HepG2 (cell line): Measurements from ENCODE around the gene CKAP2L. TPM values are rescaled to one million over a fixed set of nuclear protein-coding genes. Genes with fewer than 3 reads are reported as not detected.
A peak's percentile ranks its signal among the peaks of the same experiment; 100 is the strongest.

Source experiments
- ATAC-seq: fragments of 200-7000 bp; cut with Tn5 transposase; 3 replicates; pipeline ENCODE4 v1.9.1; 2020; ENCODE audit warnings: mild to moderate bottlenecking, moderate library complexity
- BruUV-seq: library from RNA; stranded (reverse); fragments of 400-500 nt; replicated peaks from 2 replicates; lab custom pipeline; 2021; lab: Mats Ljungman, UMichigan
- CTCF ChIA-PET: fragments of 300-600 bp; formaldehyde crosslinking; extraction: SDS; loops from one replicate; lab custom pipeline; 2021; ENCODE audit warnings: low total read pairs, inconsistent platforms, low intra/inter-chr PET ratio; lab: Yijun Ruan, JAX
- POLR2A ChIA-PET: fragments of 350-600 bp; sonication (Branson Sonifier 250); formaldehyde crosslinking; loops from one replicate; lab custom pipeline; 2020; ENCODE audit warnings: antibody characterized with exemption, inconsistent platforms; lab: Yijun Ruan, JAX
- DNase-seq: peaks from one replicate; pipeline ENCODE4 v3.0.0-alpha.2; 2015; ENCODE audit warnings: low spot score
- FAIRE-seq: peaks from 3 replicates; lab custom pipeline; 2011; peaks lifted over from hg19 to GRCh38; lab: Jason Lieb, UNC
- H2AFZ ChIP-seq: one replicate; pipeline ENCODE4 v1.6.1; 2011; ENCODE audit warnings: low read length, inconsistent platforms
- H3K27ac ChIP-seq: fragments of 300-600 bp; 3 replicates; pipeline ENCODE4 v1.8.0; 2011; ENCODE audit warnings: mixed run types, mild to moderate bottlenecking, mixed read lengths, low read length, inconsistent platforms; ENCODE audit not compliant: insufficient read depth; ENCODE audit errors: extremely low read length
- H3K27me3 ChIP-seq, 2 experiments: fragments of 200-600 bp in 1 of 2; 2 replicates in 1 of 2; 3 replicates in 1 of 2; pipeline versions ENCODE4 v1.6.0 to v1.8.0; 2011; ENCODE audit warnings: low read length in 2 of 2, mild to moderate bottlenecking in 2 of 2, moderate library complexity in 2 of 2, inconsistent platforms in 1 of 2; ENCODE audit not compliant: insufficient read depth in 2 of 2, control insufficient read depth in 1 of 2
- H3K36me3 ChIP-seq, 2 experiments: fragments of 200-600 bp in 1 of 2; replicated peaks in 1 of 2; 2 replicates in 1 of 2; 3 replicates in 1 of 2; pipeline versions ENCODE4 v1.5.1 to v1.8.0; 2011; ENCODE audit warnings: low read length in 2 of 2, inconsistent platforms in 1 of 2; ENCODE audit not compliant: insufficient read depth in 2 of 2, control insufficient read depth in 1 of 2
- H3K4me1 ChIP-seq: 2 replicates; pipeline ENCODE4 v1.5.1; 2012; ENCODE audit warnings: low read length, inconsistent platforms; ENCODE audit not compliant: insufficient read depth
- H3K4me2 ChIP-seq: 2 replicates; pipeline ENCODE4 v1.6.0; 2011; ENCODE audit warnings: low read depth, low read length, inconsistent platforms
- H3K4me3 ChIP-seq, 3 experiments: fragments of 200-600 bp in 1 of 3; sonication (generic), shearing (Covaris generic) in 1 of 3; replicated peaks in 1 of 3; 2 replicates each; pipeline ENCODE4 v1.5.1; 2011 to 2016; ENCODE audit warnings: low read length in 3 of 3, inconsistent platforms in 2 of 3, low read depth in 2 of 3, mild to moderate bottlenecking in 2 of 3, control low read depth in 1 of 3, mixed read lengths in 1 of 3; ENCODE audit not compliant: insufficient read depth in 1 of 3
- H3K79me2 ChIP-seq: one replicate; pipeline ENCODE4 v1.6.1; 2011; ENCODE audit warnings: low read length, inconsistent platforms; ENCODE audit not compliant: insufficient read depth
- H3K9ac ChIP-seq: 2 replicates; pipeline ENCODE4 v1.6.0; 2011; ENCODE audit warnings: mild to moderate bottlenecking, low read depth, low read length, inconsistent platforms; ENCODE audit not compliant: insufficient read depth
- H3K9me3 ChIP-seq: 2 replicates; pipeline ENCODE4 v1.5.1; 2012; ENCODE audit warnings: mild to moderate bottlenecking, low read length
- H4K20me1 ChIP-seq: 2 replicates; pipeline ENCODE4 v1.6.0; 2011; ENCODE audit warnings: inconsistent platforms, mild to moderate bottlenecking, low read length, moderate library complexity; ENCODE audit not compliant: insufficient read depth
- AKNA ChIP-seq: sonication (generic); formaldehyde crosslinking; IDR thresholded peaks from 2 replicates; pipeline ENCODE4 v1.4.0; 2020; ENCODE audit warnings: missing genetic modification reagents, borderline replicate concordance
- BCL6 ChIP-seq: IDR thresholded peaks from 2 replicates; pipeline ENCODE4 v1.6.1; 2016; ENCODE audit warnings: missing genetic modification reagents, missing compliant biosample characterization
- CBX1 ChIP-seq: IDR thresholded peaks from one replicate; pipeline ENCODE4 v1.6.1; 2016; ENCODE audit warnings: antibody characterized with exemption, low read depth
- CENPX ChIP-seq: sonication (generic); formaldehyde crosslinking; IDR thresholded peaks from 2 replicates; pipeline ENCODE4 v1.9.0; 2021; ENCODE audit warnings: mild to moderate bottlenecking, missing genetic modification reagents, moderate library complexity
- IKZF1 ChIP-seq: fragments of 450-650 bp; IDR thresholded peaks from 2 replicates; pipeline ENCODE4 v1.7.1; 2016
- MED8 ChIP-seq: sonication (generic); formaldehyde crosslinking; IDR thresholded peaks from 2 replicates; pipeline ENCODE4 v1.8.1; 2023; ENCODE audit warnings: mild to moderate bottlenecking, missing genetic modification reagents; ENCODE audit not compliant: insufficient replicate concordance
- NCOA2 ChIP-seq: sonication (generic); formaldehyde crosslinking; IDR thresholded peaks from 2 replicates; pipeline ENCODE4 v1.8.0; 2022; ENCODE audit warnings: inconsistent platforms
- POGZ ChIP-seq: sonication (generic); formaldehyde crosslinking; IDR thresholded peaks from 2 replicates; pipeline ENCODE4 v1.4.0; 2020; ENCODE audit warnings: mild to moderate bottlenecking, missing genetic modification reagents
- ZMAT3 ChIP-seq: sonication (generic); formaldehyde crosslinking; conservative IDR thresholded peaks from 2 replicates; pipeline ENCODE4 v1.7.0; 2021; ENCODE audit warnings: missing genetic modification reagents
- ZNF609 ChIP-seq: sonication (generic); formaldehyde crosslinking; IDR thresholded peaks from 2 replicates; pipeline ENCODE4 v1.4.0; 2020; ENCODE audit warnings: mild to moderate bottlenecking, missing genetic modification reagents, borderline replicate concordance
- ZNF841 ChIP-seq: sonication (generic); formaldehyde crosslinking; IDR thresholded peaks from 2 replicates; pipeline ENCODE4 v1.8.1; 2023; ENCODE audit warnings: missing genetic modification reagents, borderline replicate concordance
- WGBS: methylation state at CpG from one replicate; pipeline ENCODE4 v1.1.6; 2017; ENCODE audit warnings: low lambda C conversion rate; 5-methylcytosine and 5-hydroxymethylcytosine counted together
- in situ Hi-C: cut with HindIII; loops from 2 replicates; pipeline ENCODE4 v1.10.0; 2017; ENCODE audit warnings: low pct_unique_long_range_greater_than_20kb; ENCODE audit not compliant: extremely low pct_ligation_motif_present
- intact Hi-C: fragments of 100-400 bp; cut with micrococcal nuclease; formaldehyde crosslinking; loops from one replicate; pipeline ENCODE4 v1.10.0; 2022; ENCODE audit not compliant: unreplicated experiment
- polyA plus RNA-seq, 8 experiments: library from polyadenylated mRNA; depleted of rRNA in 3 of 8; stranded (reverse) in 7 of 8; unstranded in 1 of 8; fragments of >200 nt; fragmentation: Illumina TruSeq in 4 of 8; extraction: Trizol in 4 of 8; gene quantifications; 2 replicates each; pipeline versions ENCODE4 v1.2.1 to v1.2.3, GENCODE V29; 2011 to 2016; ENCODE audit warnings: low read depth in 4 of 8, missing spikeins in 1 of 8, mixed read lengths in 1 of 8; ENCODE audit not compliant: insufficient read depth in 1 of 8
- total RNA-seq, 5 experiments: library from RNA; depleted of rRNA; stranded (reverse); fragments of >200 nt; fragmentation: Illumina TruSeq; extraction: Trizol; gene quantifications; 2 replicates each; pipeline ENCODE4 v1.2.3, GENCODE V29; 2016; ENCODE audit warnings: low read depth in 1 of 5

Gene CKAP2L
- total and polyA plus RNA-seq, 2 of the 13 experiments (the other 11 are each of a cell fraction or from before 2014, with no cell fraction given) = 7.1 to 9.5 TPM

DNA sequence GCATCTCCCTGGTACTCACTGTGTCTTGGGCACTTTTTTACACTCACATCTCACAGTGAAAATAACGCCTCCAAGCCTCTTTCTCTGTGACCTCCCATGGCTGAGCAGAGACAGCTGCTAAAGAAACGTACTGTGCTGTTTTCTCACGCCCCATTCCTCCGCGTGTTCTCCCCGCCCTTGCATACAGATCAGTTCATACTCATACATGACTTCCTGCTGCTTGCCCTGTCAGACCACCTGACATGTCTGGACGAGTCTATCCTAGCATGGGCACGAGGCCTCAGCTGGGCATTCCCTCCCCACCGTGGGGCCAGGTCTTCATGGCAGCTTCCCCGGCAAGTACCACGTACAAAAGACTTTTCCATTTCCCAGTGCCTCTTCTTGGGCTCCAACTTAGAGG lies 41.1 kb upstream of the CKAP2L start (continued):
- TF ChIP-seq CBX1 (no peak), MED8 (CRISPR knock-in tag) (no peak), ZMAT3 (no peak)

DNA sequence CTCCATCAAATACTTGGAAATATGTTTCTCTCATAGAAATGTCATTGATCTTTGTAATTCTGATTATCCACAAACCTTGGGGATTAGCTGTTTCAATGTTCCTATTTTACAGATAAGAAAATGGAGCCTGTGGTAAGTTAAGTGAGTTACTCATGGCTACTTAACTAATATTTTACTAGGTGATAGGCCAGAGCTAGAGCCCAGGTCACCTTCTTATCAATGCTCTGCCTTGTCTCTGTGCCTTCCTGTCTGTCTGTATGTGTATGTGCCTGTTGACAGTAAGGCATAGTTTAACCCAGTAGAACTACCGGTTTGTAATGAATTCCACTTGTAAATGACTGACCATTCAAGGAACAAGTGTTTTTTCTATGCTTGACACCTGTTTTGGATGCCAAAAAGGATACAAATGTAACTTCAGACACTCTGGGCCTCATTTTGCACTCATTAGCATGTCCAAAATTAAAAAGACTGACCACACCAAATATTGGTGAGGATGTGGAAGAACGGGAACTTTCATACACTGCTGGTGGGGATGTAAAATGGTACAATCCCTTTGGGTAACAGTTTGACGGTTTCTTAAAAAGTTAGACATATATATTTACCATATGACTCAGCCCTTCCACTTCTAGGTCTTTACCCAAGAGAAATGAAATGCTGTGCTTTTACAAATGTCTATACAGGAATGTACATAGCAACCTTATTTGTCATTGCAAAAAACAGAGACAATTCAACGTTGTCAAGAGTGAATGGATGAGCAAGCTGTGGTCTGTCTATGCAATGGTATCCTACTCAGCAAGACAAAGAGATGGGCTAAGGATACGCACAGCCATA lies 39.5 kb upstream of the CKAP2L start:
- DNase-seq (peak; percentile 92), FAIRE-seq (peak; percentile 30), ATAC-seq (peak; percentile 92)
- no TSS peak for BruUV-seq
- H3K36me3 ChIP-seq = no peaks in the 10 kb centered on the region
- H3K9me3 ChIP-seq = peaks cover 7% of the 10 kb centered on the region
- WGBS = 20% methylated on average over 5 of the region's 5 CpGs
- no peaks in the 10 kb centered on the region for H3K79me2 ChIP-seq
- no peak overlapping the region for H2AFZ ChIP-seq
- H3K27ac ChIP-seq = peak overlapping the region; percentile 86
- ChIA-PET POLR2A (interaction anchor here (1.6 to 1.8 kb wide), 3 partner anchors 10 to 14 kb away, joined by 4 to 6 read pairs (median 4); no protein-coding TSS in a partner anchor), CTCF (no interaction called here)
- H4K20me1 ChIP-seq = no peaks in the 10 kb centered on the region
- no peaks in the 10 kb centered on the region for H3K27me3 ChIP-seq
- in situ Hi-C loops = loop anchor here (5.0 kb wide), 1 partner anchor 42 kb away; the partner anchor contains the start of gene CKAP2L
- H3K4me2 ChIP-seq = peak overlapping the region; percentile 58
- peak overlapping the region in 1 of 3 experiments; percentile 6; a peak in 1 of 6 replicates for H3K4me3 ChIP-seq
- intact Hi-C loops = loop anchor here (2.0 to 5.0 kb wide), 2 partner anchors 15 to 42 kb away; partner anchors contain the start of gene CKAP2L
- peak overlapping the region; percentile 73 for H3K9ac ChIP-seq
- H3K4me1 ChIP-seq = peaks cover 58% of the 10 kb centered on the region
- TF ChIP-seq AKNA = no peak
- TF ChIP-seq NCOA2 (CRISPR knock-in tag) = peak; percentile 61
- TF ChIP-seq IKZF1 = no peak
- TF ChIP-seq POGZ (CRISPR knock-in tag) = peak; percentile 70
- no peak for TF ChIP-seq ZNF841 (CRISPR knock-in tag)
- no peak for TF ChIP-seq ZNF609 (CRISPR knock-in tag)
- TF ChIP-seq BCL6 (CRISPR knock-in tag) = peak; percentile 88
- TF ChIP-seq CENPX = no peak
